ENCODE results near the gene SH3PXD2B.

SH3PXD2B gene

GRCh38 chr5:172454358-172455086 lies at the start of gene SH3PXD2B:
Gene SH3PXD2B, minus strand, starts transcription at chr5:172454525. Its CDS starts 173 bp downstream, at chr5:172454352.
- H3K27ac ChIP-seq = peak within 1 kb of the TSS; percentile 34 to 94 (median 86)
- peak within 1 kb of the TSS; percentile 67 to 86 (median 83) for H3K4me3 ChIP-seq

GRCh38 chr5:172502969-172503368 lies 48.6 kb upstream of the SH3PXD2B start:
- Histone ChIP-seq H3K4me3 (no peak overlapping the region), H3K27ac (no peak overlapping the region)

- H3K4me3 ChIP-seq = no peak overlapping the region
- no peak overlapping the region for H3K27ac ChIP-seq
Observed at GRCh38 chr5:172502410-172502809, 48.1 kb upstream of the SH3PXD2B start.

- Histone ChIP-seq H3K27ac (no peak overlapping the region), H3K4me3 (no peak overlapping the region)
Observed at GRCh38 chr5:172501708-172502320, 47.5 kb upstream of the SH3PXD2B start.

GRCh38 chr5:172499287-172499686 lies 45.0 kb upstream of the SH3PXD2B start:
- H3K4me3 ChIP-seq = no peak overlapping the region
- no peak overlapping the region for H3K27ac ChIP-seq

- H3K27ac ChIP-seq = no peak overlapping the region
- no peak overlapping the region for H3K4me3 ChIP-seq
Observed at GRCh38 chr5:172498431-172499129, 44.3 kb upstream of the SH3PXD2B start.

- Histone ChIP-seq H3K4me3 (no peak overlapping the region), H3K27ac (peak overlapping the region in 8 of 21 experiments; percentile 16 to 72 (median 40))
Observed at GRCh38 chr5:172497591-172498255, 43.4 kb upstream of the SH3PXD2B start.

GRCh38 chr5:172496671-172497371 lies 42.5 kb upstream of the SH3PXD2B start:
- Histone ChIP-seq H3K4me3 (no peak overlapping the region), H3K27ac (peak overlapping the region in 14 of 21 experiments; percentile 6 to 77 (median 21))

GRCh38 chr5:172494630-172495505 lies 40.5 kb upstream of the SH3PXD2B start:
- no peak overlapping the region for H3K4me3 ChIP-seq
- H3K27ac ChIP-seq = no peak overlapping the region

GRCh38 chr5:172493906-172494305 lies 39.6 kb upstream of the SH3PXD2B start:
- Histone ChIP-seq H3K4me3 (no peak overlapping the region), H3K27ac (no peak overlapping the region)

GRCh38 chr5:172493461-172493860 lies 39.1 kb upstream of the SH3PXD2B start:
- H3K4me3 ChIP-seq = no peak overlapping the region
- H3K27ac ChIP-seq = no peak overlapping the region

GRCh38 chr5:172493002-172493401 lies 38.7 kb upstream of the SH3PXD2B start:
- Histone ChIP-seq H3K27ac (no peak overlapping the region), H3K4me3 (no peak overlapping the region)

- no peak overlapping the region for H3K4me3 ChIP-seq
- no peak overlapping the region for H3K27ac ChIP-seq
Observed at GRCh38 chr5:172492097-172492840, 37.9 kb upstream of the SH3PXD2B start.

- Histone ChIP-seq H3K27ac (no peak overlapping the region), H3K4me3 (no peak overlapping the region)
Observed at GRCh38 chr5:172491481-172491880, 37.2 kb upstream of the SH3PXD2B start.

GRCh38 chr5:172490514-172491461 lies 36.5 kb upstream of the SH3PXD2B start:
- Histone ChIP-seq H3K27ac (no peak overlapping the region), H3K4me3 (no peak overlapping the region)

- peak overlapping the region in 3 of 21 experiments; percentile 7 to 22 (median 7) for H3K27ac ChIP-seq
Observed at GRCh38 chr5:172488221-172488620, 33.9 kb upstream of the SH3PXD2B start.

GRCh38 chr5:172487671-172488070 lies 33.3 kb upstream of the SH3PXD2B start:
- Histone ChIP-seq H3K4me3 (no peak overlapping the region), H3K27ac (peak overlapping the region in 1 of 21 experiments; percentile 7)

More at GRCh38 chr5:172488221-172488620, 33.9 kb upstream of the SH3PXD2B start:
- H3K4me3 ChIP-seq = no peak overlapping the region
